ENCODE measurements around the gene EGF.

DNA sequence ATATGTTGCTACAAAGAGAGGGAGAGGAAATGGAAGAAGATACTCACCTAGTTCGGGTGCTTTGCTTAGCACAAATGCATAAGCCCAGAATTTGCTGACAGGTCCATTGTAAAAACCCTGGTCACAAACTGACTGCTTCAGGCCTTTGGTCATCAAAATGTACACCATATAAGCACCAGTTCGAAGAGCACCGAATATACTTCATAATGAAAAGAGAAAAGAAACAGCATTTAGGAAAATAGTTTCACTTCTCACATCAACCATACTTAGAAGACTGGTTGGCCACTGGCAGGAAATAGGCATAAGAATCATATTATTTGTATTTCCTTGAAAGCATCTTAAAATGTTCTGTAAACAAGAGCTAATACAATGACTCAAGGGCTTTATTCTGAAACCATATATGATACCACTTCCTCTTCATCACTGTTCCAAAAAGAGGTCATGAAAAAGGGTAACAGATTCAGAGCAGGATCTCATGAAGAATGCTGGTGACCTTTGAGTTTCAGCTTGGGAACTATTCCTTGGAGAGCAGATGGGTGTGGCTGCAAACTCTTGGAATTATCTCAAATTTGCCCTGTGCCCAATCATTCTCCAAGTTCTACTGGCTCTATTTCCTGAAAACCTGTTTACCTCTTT is 147.0 kb downstream of the EGF start:
- TF ChIP-seq, protein P1, sequence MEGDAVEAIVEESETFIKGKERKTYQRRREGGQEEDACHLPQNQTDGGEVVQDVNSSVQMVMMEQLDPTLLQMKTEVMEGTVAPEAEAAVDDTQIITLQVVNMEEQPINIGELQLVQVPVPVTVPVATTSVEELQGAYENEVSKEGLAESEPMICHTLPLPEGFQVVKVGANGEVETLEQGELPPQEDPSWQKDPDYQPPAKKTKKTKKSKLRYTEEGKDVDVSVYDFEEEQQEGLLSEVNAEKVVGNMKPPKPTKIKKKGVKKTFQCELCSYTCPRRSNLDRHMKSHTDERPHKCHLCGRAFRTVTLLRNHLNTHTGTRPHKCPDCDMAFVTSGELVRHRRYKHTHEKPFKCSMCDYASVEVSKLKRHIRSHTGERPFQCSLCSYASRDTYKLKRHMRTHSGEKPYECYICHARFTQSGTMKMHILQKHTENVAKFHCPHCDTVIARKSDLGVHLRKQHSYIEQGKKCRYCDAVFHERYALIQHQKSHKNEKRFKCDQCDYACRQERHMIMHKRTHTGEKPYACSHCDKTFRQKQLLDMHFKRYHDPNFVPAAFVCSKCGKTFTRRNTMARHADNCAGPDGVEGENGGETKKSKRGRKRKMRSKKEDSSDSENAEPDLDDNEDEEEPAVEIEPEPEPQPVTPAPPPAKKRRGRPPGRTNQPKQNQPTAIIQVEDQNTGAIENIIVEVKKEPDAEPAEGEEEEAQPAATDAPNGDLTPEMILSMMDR (IDR thresholded peaks at IDR 0.05) = no peak
- no peak for TF ChIP-seq POLR2A (IDR thresholded peaks at IDR 0.05)
